ENCODE measurements around the gene SCN8A. TPM values are rescaled to one million over a fixed set of nuclear protein-coding genes. Genes with fewer than 3 reads are reported as not detected.

SCN8A gene
- total and polyA plus RNA-seq, 2 experiments from 2014 or later: 4.6 to 23.9 TPM

- TF ChIP-seq ZNF462 (CRISPR knock-in tag; IDR thresholded peaks at IDR 0.05) (no peak), NANOG (IDR thresholded peaks at IDR 0.05; ENCODE audit: borderline replicate concordance) (no peak), ETS1 (IDR thresholded peaks at IDR 0.05) (no peak), ZNF114 (CRISPR knock-in tag; IDR thresholded peaks at IDR 0.05) (no peak), POLR2AphosphoS5 (IDR thresholded peaks at IDR 0.05; ENCODE audit: low read depth) (no peak), REST (IDR thresholded peaks at IDR 0.05; ENCODE audit: unreplicated experiment) (no peak), EZH2phosphoT487 (IDR thresholded peaks at IDR 0.05; ENCODE audit: unreplicated experiment) (no peak)
Measured at GRCh38 chr12:51667269-51667668, 76.2 kb downstream of the SCN8A start (continued).

All from GM23338 (cell line).